GM21717 (cell line): ENCODE data around the gene CRTC1.
A peak's percentile ranks its signal among the peaks of the same experiment; 100 is the strongest.
"Not testable (repeated sequence)": the region's sequence is repeated elsewhere in the genome, so short reads cannot be mapped to it uniquely, and the experiment has no call there.

Experiments used
- ATAC-seq: cut with Tn5 transposase; IDR thresholded peaks from one replicate; pipeline ENCODE4 v1.9.1; 2021; ENCODE audit warnings: mild to moderate bottlenecking, moderate library complexity; ENCODE audit not compliant: unreplicated experiment

The CRTC1 gene

GRCh38 chr19:18796239-18796638, 112.8 kb downstream of the CRTC1 start:
- ATAC-seq = no peak

- no peak for ATAC-seq
These were observed 115.2 kb downstream of the CRTC1 start for GRCh38 chr19:18798384-18799352.

- ATAC-seq = no peak
These were observed 116.0 kb downstream of the CRTC1 start for GRCh38 chr19:18799389-18799970.

GRCh38 chr19:18800079-18800478, 116.6 kb downstream of the CRTC1 start:
- no peak for ATAC-seq

- ATAC-seq = no peak
These were observed 117.2 kb downstream of the CRTC1 start for GRCh38 chr19:18800636-18801035.

- no peak for ATAC-seq
These were observed 118.9 kb downstream of the CRTC1 start for GRCh38 chr19:18802354-18802753.

GRCh38 chr19:18803550-18804138, 120.2 kb downstream of the CRTC1 start:
- no peak for ATAC-seq

- no peak for ATAC-seq
These were observed 120.7 kb downstream of the CRTC1 start for GRCh38 chr19:18804139-18804601.

GRCh38 chr19:18804643-18805042, 121.2 kb downstream of the CRTC1 start:
- no peak for ATAC-seq

- ATAC-seq = no peak
These were observed 124.4 kb downstream of the CRTC1 start for GRCh38 chr19:18807861-18808331.

- no peak for ATAC-seq
These were observed 125.8 kb downstream of the CRTC1 start for GRCh38 chr19:18809149-18809868.

GRCh38 chr19:18811638-18812037, 128.2 kb downstream of the CRTC1 start:
- not testable (repeated sequence) for ATAC-seq

GRCh38 chr19:18814063-18814462, 130.6 kb downstream of the CRTC1 start:
- no peak for ATAC-seq

GRCh38 chr19:18815673-18816072, 132.2 kb downstream of the CRTC1 start:
- ATAC-seq = no peak

GRCh38 chr19:18816645-18817044, 133.2 kb downstream of the CRTC1 start:
- ATAC-seq = not testable (repeated sequence)

GRCh38 chr19:18817574-18817973, 134.1 kb downstream of the CRTC1 start:
- no peak for ATAC-seq

GRCh38 chr19:18828786-18829185, 145.3 kb downstream of the CRTC1 start:
- no peak for ATAC-seq

- no peak for ATAC-seq
These were observed 147.0 kb downstream of the CRTC1 start for GRCh38 chr19:18830488-18830887.

- ATAC-seq = peak; percentile 46
These were observed 148.2 kb downstream of the CRTC1 start, which contains the start of gene UPF1 for GRCh38 chr19:18831524-18832305. Gene UPF1, plus strand, starts transcription at chr19:18831959. Its CDS starts 251 bp downstream, at chr19:18832210.
